T-helper 1 cell treated with Interleukin-12 subunit alpha and Interleukin-12 subunit beta and Interleukin-4 antibody, amounts not matched to agents 30 ng/mL and 1 ng/mL, for 36 hours (primary cell): ENCODE results near the gene LIM2. TPM values are rescaled to one million over a fixed set of nuclear protein-coding genes. Genes with fewer than 3 reads are reported as not detected.
"Not testable (repeated sequence)": the region's sequence is repeated elsewhere in the genome, so short reads cannot be mapped to it uniquely, and the experiment has no call there.

Experiments
- intact Hi-C: fragments of 100-400 bp; cut with micrococcal nuclease; formaldehyde crosslinking; loops from one replicate; pipeline ENCODE4 v1.15.1; 2024
- total RNA-seq: library from RNA; stranded (reverse); gene quantifications from 2 replicates; pipeline ENCODE4 v1.2.3, GENCODE V29; 2022

LIM2 gene, protein sequence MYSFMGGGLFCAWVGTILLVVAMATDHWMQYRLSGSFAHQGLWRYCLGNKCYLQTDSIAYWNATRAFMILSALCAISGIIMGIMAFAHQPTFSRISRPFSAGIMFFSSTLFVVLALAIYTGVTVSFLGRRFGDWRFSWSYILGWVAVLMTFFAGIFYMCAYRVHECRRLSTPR
- not detected in 2 replicates for total RNA-seq

DNA sequence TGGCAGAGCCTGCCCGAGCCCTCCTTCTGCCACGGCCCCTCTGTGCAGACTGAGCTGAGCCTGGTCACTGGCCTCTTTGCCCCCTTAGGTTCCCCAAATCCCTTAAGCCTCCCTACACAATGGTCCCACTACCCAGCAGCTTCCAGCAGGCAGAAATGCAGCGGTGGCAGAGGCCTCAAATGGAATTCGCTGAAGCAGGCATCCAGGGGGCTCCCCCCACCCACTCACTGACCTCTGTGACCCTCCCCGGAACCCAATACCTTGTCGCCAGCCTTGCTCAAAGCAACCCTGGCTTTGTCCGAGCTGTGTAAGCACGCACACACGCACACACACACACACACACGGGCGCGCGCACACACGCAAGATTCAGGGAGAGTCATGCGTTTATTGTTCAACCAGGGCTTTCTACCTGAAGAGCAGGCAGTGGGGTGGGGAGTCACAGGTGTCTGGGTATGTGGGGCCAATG lies at the start of gene LIM2:
Gene LIM2, minus strand, starts transcription at position 51 of the 466 bp plus-strand sequence. CDS start 531 bp downstream, outside the sequence.
- intact Hi-C loops, result no loop called here

DNA sequence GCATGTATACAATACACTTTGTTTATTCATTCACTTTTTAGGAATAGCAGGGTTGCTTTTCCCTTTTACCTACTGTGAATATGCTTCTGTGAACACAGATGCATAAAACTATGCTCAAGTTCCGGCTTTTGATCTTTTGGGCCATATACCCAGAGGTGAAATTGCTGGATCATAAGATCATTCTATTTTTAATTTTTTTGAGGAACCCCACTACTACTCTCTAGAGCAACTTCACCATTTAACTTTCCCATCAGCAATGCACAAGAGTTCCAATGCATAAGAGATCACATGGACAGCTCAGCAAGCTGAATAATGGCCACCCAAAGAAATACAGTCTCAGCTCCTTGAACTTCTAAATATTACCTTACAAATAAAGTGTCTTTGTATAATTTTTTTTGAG lies 46.7 kb upstream of the LIM2 start:
- intact Hi-C loops, result no loop called here

DNA sequence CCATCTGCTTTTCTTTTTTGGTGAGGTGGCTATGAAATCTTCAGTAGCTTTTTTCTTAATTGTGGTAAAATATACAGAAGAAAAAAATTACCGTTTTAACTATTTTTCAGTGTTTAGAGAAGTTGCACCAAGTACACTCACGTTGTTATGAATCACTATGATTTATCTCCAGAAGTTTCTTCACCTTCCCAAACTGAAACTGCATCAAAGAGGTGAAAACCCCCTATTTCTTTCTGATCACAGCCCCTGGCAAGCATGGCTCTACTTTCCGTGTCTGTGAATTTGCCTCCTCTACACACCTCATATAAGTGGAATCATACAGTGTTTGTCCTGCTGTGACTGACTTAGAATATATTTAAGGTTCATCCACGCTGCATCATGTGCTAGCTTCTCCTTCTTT lies 45.3 kb upstream of the LIM2 start:
- intact Hi-C loops, result no loop called here

DNA sequence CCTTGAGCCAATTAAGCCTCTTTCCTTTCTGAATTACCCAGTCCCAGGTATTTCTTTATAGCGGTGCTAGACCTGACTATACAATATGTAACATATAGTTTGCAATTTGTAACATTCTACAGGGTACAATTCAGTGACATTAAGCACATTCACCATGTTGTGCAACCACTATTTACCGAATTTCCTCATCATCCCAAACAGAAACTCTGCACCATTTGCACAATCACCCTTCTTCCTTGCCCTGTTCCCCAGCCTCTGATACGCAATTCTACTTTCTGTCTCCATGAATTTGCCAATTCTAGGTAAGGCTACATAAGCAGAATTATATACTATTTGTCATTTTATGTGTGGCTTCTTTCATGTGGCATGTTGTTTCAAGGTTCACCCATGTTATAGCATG lies 43.4 kb upstream of the LIM2 start:
- intact Hi-C loops, result no loop called here

DNA sequence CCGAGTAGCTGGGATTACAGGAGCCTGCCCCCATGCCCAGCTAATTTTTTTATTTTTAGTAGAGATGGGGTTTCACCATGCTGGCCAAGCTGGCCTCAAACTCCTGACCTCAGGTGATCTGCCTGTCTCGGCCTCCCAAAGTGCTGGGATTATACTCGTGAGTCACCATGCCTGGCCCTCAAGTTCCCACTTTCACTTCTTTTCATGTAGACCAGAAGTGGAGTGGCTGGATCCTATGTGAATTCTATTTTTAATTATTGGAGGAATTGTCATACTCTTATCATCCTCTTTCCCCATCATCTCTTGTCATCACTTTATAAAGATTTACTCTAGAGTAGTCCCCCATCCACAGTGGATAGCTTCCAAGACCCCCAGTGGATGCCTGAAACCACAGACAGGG lies 42.4 kb upstream of the LIM2 start:
- intact Hi-C loops, result no loop called here

DNA sequence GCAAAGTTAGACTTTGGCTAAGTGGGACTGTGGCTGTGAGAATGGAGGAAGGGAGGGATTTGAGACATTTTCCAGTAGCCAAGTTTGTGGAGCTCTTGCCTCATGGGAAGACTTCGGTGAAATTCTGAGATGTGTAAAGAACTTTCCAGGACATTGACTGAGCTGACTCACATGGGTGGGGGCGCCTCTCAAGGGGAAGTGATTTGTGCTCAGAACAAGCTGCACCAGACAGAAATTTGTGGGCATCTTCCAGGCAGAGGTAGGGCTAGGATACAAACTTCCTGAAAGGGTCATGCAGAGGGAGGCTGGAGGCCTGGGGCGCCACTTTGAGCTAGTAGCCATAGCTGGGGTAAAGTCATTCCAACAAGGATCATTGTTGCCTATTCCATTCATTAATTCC lies 39.4 kb upstream of the LIM2 start:
- intact Hi-C loops, result no loop called here

DNA sequence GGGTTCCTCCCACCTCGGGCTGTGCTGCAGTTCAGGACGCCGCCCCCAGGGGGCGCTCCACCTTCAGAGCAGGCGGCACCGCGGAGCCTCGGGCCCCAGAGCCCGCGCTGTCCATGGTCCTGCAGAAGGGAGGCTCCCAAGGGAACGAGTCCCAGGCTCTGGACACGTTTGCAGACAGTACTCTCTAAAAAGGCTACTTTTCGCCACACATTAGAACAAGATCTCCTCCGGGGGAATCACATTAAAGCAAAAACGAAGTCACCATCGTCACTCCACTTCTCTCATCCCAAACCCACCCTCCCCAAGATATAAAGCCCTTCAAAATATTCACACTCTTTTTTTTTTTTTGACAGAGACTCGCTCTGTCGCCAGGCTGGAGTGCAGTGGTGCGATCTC lies 34.3 kb upstream of the LIM2 start:
- intact Hi-C loops, result loop anchor here (1.0 kb wide), 6 partner anchors 19 to 235 kb away; no protein-coding TSS in a partner anchor

DNA sequence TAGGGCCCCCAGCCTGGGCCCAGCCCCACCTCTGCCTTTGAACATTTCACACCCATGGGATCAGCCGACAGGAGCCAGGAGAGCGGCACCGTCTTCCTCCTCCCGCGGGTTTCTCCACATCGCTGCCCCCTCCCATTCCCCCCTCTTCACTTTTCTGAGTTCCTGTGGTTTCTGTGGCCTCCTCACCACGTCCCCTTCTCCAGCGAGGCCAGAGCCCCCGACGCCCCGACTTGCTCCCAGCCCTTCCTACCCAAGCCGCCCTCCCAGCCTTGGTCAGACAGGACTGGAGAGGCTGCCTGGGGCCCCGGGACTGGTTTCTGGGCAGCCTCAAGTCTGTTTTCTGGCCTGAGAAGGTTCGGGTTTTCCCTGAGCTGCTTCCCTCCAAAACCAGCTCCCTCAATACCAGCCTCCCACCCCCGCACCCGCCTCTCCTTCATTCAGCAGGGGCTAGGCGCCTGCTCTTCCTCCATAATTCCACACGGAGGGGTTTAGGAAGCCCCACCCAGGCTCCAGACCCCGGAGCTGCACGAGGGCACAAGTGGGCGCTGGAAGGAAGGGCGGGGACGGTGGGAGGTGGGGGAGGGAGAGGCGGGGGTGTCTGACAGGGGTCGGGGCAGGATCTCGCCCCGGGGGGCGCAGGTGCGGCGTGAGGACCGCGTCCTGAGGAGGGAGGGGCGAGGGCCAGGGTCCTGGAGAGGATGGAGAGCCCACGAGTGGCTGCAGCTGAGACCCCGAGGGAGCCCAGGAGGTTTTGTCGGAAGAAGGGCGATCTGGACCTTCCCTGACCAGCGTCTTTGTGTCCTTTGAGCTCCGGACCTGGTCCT lies 33.7 kb upstream of the LIM2 start:
- intact Hi-C loops, result loop anchor here (1.0 kb wide), 6 partner anchors 20 to 236 kb away; no protein-coding TSS in a partner anchor

DNA sequence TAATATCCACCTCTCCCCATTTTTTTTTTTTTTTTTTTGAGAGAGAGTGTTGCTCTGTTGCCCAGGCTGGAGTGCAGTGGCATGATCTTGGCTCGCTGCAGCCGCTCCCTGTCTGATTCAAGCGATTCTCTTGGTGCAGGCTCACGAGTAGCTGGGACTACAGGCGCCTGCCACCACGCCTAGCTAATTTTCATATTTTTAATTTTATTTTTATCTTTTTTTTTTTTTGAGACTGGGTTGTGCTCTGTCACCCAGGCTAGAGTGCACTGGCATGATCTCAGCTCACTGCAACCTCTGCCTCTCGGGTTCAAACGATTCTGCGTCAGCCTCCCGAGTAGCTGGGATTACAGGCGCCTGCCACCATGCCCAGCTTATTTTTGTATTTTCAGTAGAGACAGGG lies 32.7 kb upstream of the LIM2 start:
- intact Hi-C loops, result loop anchor here (1.0 kb wide), 1 partner anchor 219 kb away; no protein-coding TSS in a partner anchor

DNA sequence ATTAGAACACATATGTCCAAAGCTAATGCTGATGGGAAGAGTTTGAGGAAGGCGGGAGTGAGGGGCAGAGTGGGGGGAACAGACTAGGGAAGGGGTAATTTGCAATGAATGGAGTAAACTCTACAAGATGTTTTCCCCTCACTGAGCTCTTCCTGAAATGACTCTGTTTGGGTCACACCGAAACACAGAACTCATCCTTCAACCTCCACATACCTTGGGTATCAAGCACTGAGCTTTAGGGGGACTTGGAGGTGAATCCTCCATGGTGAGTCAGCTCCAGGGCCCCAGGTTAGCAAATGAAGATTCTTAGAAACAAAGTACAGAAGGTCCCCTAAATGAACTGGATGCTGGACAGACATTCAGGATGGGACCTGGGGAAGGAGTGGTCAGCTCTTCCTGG lies 30.9 kb upstream of the LIM2 start:
- intact Hi-C loops, result no loop called here

DNA sequence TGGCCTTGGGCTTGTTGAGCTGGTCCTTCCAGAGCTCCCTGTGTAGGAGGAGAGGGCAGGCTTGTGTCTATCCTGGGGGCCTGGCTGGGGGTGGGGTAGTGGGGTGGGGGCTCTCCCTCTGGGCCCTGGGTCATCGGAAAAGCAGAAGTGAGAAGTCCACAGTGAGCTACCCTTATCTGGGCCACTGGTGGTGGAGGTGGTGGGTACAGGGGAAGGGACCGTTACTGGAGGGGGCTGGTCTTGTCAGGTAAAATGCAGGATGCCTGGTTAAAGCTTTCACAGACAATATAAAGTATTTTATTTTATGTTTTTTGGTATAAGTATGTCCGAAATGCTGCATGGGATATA lies 30.0 kb upstream of the LIM2 start:
- intact Hi-C loops, result no loop called here

DNA sequence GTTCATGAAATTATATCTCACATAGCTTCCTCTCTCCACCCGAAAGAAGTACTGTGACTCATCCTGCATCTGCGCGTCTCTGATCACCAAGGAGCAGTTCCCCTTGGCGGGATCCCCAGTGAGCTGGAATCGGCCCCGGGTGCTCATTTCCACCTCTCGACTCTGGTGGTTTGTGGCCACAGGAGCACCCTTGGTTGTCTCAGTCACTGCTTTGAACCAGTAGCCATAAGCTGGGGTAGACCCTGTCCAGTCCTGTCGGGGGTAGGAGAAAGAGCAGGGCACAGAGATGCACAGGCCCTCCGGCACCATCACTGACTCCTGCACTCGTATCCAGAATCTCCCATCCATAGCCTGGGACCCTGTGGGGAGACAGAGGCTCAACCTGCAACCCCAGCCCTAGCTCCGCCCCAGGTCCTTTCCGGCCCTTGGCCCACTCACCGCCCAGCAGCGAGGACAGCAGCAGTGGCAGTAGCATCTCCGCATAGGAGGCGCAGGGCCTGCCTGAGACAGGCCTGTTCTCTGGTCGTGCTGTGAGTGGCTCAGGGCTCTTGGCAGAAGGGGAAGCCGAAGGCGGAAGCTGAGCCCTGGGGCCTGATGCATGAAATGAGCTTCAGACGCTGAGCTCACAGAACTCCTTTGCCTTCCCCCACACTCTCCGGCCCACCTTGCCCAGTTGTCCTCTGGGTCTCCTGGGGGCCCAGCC lies 29.5 kb upstream of the LIM2 start, which contains the start of gene SIGLEC10:
Gene SIGLEC10, minus strand, starts transcription at position 536 of the 703 bp plus-strand sequence. Its CDS starts 61 bp downstream, at position 475.
- intact Hi-C loops, result no loop called here

DNA sequence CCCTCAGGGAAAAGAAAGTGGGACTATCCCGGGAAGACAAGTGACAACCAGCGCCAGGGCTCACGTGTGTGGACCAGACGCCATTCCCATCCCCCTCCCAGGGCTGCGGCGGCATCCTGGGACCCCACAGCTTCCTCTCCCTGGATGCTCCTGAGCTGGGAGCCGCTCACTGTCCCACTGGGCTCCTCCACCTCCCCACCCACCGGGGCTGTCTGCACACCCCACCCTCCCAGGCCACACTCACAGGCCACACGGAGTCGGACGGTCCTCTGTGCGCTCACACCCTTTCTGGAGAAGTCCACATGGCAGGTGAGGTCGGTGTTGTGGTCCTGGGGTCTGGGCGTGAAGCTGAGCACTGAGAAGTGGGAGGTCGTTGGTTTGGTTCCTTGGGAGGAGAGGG lies 28.6 kb upstream of the LIM2 start:
- intact Hi-C loops, result not testable (repeated sequence)

DNA sequence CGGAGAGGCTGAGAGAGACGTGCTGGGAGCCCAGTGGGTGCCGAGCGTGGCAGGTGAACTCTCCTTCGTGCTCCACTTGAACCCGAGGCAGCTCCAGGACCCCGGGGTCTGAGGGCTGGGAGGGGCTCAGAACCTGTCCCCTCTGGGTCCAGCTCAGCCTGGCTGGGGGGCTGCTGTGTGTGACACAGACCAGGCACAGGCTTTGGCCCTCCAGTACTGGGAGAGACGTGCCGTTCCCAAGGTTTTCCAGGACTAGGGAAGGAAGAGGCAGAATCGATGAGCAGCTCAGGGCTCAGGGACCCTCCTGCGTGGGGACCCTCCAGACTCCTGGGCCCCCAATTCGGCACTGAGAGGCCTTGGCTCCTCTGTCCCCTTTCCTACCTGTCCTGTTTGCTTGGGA lies 27.4 kb upstream of the LIM2 start:
- intact Hi-C loops, result no loop called here

DNA sequence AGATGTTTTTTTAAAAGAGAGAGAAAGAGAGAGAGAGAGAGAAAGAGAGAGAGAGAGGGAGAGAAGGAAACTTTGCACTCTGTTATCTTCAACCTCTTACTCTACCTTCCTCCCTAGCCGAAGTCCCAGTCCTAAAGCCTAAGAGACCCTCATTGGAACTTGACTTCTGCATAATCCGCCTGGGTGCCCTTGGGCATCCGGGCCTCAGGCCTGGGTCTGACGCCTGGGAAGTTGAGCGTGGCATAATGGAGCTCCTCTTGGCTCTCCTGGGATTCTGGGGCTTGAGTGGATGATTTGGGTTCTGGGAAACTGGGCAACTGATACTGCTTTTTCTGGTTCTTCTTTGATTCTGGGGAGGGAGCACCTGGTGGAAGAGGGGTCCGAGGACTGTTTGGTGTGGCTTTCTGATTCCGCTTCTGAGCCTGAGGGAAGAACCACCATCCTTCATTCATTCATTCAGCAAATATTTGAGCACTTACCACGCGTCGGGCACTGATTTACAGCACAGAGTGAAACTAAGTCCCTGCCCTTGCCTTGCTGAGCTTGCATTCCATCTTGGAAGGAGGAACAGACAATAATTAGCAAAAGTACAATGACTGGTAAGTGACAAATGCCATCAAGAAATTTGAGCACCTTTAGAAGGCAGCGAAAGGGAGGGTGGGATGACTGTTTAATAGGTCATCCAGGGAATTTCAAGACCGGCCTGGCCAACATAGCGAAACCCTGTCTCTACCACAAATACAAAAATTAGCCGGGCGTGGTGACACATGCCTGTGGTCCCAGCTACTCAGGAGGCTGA lies 23.4 kb upstream of the LIM2 start:
- intact Hi-C loops, result no loop called here

DNA sequence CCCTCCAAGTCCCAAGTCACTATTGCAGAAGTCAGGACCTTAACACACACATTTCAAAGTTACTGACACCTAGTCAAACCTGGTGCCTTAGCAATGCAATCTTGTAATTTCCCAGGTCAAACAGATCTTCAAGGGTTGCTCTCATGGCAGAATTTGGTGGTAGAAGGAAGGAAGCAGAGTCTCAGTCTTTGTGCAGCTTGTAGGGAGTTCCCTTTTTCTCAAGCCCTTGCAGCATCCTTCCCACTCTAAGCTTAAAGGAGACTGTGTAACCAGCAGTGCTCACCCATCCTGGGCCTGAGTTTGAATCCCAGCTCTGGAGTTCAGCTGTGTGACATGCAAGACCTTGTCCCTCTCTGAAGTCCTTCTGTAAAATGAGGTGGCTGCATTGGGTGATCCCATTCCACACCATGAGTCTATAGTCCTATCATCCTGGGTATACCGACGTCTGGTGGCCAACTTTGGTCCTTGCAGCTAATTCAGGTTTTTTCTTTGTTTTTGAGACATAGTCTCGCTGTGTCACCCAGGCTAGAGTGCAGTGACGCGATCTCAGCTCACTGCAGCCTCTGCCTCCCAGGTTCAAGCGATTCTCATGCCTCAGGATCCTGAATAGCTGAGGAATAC lies 19.8 kb upstream of the LIM2 start:
- intact Hi-C loops, result loop anchor here (1.0 kb wide), 2 partner anchors 41 to 68 kb away; partner anchors contain the start of gene ETFB

DNA sequence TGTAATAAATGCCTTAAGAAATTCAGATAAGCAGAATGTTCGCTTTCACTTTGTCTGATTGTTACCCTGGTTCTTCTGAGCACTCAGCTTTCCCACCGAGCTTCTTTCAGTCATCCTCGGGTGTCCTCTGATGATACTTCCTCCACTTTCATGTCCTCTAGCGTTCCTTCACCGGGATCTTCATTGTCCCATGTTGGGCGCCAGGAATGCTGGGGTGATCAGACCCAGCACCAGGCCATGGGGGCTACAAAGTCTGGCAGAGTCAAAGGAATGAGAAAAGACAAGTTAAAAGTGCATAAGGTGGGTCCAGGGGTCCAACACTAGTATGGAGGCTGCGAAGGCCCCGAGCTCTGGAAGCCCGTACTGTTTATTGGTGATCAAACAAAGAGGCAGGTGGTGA lies 14.3 kb upstream of the LIM2 start:
- intact Hi-C loops, result no loop called here

DNA sequence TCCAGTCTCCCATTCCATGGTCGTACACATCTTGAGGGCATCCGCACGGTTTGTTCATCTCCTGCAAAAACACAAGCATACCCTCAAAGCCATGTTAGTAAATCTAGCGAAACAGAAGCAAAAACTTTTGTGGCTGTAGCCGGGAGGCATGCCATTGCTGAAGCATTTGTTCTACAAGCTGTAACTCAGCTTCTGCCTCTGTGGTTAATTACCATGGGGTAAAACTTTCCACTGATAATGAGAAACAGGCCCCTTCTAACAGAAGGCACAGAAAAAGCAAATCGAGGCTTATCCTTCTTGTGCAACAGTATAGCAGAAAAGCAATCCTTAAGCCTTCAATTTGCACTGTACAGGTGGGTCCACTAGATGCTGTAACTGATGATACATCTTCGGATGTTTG lies 12.2 kb upstream of the LIM2 start:
- intact Hi-C loops, result loop anchor here (10.0 kb wide), 3 partner anchors 115 to 595 kb away; partner anchors contain the start of gene ZNF649

DNA sequence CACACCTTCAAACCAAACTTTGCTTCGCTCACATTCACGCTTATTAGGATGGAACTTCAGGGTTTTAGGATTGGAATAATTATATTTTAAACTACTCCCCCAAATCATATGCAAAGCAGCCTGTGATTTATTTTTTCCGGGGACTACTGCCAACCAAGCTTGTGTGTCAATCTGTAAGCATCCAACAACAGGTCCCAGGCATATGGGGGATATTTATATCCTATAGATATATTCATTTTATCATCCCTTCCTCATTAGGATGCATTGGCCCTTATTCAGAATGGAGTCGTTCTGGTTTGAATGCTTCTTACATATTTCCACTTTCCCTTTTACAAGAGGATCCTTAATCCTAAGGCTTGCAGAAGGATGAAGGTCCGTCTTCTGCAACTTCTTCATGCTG lies 11.5 kb upstream of the LIM2 start:
- intact Hi-C loops, result loop anchor here (10.0 kb wide), 3 partner anchors 116 to 594 kb away; partner anchors contain the start of gene ZNF649

DNA sequence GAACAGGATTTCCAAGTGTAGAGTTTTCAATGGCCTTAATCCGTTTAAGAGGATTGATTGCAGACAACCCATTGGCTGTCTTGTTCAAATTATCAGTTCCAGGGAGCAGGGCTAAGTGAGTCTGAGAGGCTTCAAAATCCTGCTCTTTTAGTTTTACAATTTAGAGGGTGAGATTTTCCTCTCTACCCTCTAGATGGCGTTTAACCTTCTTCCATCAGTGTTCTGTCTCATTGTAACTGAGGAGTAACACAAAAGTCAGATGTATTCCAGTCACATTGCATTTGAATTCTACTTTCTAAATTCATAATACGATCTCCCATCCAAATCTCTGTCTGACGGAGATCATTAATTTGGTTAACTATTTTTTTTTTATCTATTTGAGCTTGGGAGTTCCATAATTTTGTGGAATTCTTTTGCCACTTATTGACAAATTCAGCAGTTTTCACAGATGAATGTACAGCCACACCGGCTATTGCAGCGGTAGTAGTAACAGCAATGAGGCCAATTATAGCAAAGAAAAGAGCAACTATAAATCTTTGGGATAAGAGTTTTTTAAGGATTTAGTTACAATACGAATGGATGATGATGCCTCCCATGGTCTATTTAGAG lies 10.4 kb upstream of the LIM2 start:
- intact Hi-C loops, result loop anchor here (1.0 to 10.0 kb wide), 4 partner anchors 41 to 593 kb away; partner anchors contain the start of gene ZNF649
